Cardiac fibroblast (primary cell): ENCODE data around the gene MBNL1.

Source experiments
- DNase-seq, 2 donors: peaks; one replicate each; pipeline versions ENCODE4 v3.0.0 to v3.0.0-alpha.2; 2010; ENCODE audit warnings: low read depth in 2 of 2
- H3K4me3 ChIP-seq, 2 donors: replicated peaks in 1 of 2; 1 replicate in 1 of 2; 2 replicates in 1 of 2; pipeline ENCODE4 v1.5.1; 2011; ENCODE audit warnings: low read depth in 2 of 2, low read length in 2 of 2, mild to moderate bottlenecking in 2 of 2, moderate library complexity in 1 of 2
- TF ChIP-seq, protein P1 (sequence below): IDR thresholded peaks from one replicate; pipeline ENCODE4 v1.5.1; 2011; ENCODE audit warnings: low read depth, mild to moderate bottlenecking, low read length, inconsistent platforms

MBNL1 gene

DNA sequence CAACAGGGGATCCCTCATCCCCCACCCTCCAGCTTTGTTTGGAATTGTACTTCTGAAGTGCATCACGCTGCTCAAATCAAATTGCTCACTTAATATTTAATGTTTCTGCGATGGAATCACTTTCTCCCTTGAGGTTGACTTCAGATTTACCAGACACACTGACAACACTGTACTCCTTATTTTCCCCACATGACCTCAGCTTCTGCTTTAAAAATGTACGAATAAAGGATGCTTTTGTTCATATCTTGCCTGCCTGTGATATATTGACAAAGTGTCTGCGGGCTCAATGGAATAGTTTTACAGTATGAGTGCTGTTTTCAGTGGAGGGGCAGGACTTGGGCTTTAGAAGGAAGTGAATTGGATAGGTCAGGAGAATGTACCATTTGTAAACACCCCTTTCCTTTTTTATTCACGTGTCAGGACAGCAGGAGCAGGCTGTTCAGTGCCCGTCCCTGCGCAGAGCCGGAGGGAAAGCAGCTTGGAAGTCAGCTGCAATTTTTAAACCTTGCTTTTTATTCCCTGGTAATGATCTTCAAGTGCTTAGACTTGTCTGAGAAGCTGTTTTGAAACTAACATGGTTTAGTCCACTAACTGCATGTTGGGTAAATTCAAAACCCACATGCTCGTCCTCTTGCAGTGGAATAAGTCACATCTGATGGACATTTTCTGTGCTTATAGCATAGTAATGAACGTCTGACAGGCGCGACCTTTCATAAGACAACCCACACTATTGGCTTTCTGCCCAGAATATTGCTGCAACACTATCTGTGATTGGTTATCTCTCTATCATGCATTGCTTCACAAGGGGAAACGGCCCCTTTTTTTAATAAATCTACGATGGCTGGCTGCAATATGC, 29.9 kb downstream of the MBNL1 start:
- DNase-seq: peak; percentile 96 to 98
- H3K4me3 ChIP-seq: peak overlapping the region; percentile 32 to 36
- TF ChIP-seq, protein P1, sequence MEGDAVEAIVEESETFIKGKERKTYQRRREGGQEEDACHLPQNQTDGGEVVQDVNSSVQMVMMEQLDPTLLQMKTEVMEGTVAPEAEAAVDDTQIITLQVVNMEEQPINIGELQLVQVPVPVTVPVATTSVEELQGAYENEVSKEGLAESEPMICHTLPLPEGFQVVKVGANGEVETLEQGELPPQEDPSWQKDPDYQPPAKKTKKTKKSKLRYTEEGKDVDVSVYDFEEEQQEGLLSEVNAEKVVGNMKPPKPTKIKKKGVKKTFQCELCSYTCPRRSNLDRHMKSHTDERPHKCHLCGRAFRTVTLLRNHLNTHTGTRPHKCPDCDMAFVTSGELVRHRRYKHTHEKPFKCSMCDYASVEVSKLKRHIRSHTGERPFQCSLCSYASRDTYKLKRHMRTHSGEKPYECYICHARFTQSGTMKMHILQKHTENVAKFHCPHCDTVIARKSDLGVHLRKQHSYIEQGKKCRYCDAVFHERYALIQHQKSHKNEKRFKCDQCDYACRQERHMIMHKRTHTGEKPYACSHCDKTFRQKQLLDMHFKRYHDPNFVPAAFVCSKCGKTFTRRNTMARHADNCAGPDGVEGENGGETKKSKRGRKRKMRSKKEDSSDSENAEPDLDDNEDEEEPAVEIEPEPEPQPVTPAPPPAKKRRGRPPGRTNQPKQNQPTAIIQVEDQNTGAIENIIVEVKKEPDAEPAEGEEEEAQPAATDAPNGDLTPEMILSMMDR: no peak

DNA sequence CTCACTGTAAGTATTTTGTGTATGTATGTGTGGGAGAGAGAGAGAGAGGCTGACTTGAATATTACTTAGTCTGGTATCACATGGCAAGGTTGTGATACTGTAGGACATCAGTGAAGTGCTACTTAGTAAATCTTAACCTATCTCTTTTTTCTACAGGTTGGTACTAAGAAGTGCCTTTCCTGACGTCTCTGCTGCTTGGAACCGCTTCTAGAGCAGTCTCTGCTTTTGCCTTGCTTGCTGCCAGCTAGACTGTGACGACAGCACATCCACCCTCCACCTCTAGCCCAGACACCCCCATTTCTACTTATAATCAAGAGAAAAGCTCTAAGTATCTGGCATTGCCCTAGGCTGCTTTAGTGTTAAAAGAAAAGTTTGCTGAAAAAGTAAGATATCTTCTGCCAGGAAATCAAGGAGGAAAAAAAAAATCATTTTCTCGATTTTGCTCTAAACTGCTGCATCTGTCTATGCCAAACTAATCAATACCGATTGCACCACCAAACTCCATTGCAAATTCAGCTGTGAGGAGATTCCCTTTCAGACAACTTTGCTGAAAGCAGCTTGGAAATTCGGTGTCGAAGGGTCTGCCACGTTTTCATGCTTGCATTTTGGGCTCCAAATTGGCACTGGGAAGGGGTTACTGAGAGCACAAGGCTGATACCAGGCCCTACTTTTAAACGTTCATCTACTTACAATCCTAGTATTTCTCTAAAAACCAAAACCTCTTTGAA, 30.7 kb downstream of the MBNL1 start:
- H3K4me3 ChIP-seq: peak overlapping the region; percentile 32 to 36
- TF ChIP-seq, protein P1: no peak
- DNase-seq: no peak

DNA sequence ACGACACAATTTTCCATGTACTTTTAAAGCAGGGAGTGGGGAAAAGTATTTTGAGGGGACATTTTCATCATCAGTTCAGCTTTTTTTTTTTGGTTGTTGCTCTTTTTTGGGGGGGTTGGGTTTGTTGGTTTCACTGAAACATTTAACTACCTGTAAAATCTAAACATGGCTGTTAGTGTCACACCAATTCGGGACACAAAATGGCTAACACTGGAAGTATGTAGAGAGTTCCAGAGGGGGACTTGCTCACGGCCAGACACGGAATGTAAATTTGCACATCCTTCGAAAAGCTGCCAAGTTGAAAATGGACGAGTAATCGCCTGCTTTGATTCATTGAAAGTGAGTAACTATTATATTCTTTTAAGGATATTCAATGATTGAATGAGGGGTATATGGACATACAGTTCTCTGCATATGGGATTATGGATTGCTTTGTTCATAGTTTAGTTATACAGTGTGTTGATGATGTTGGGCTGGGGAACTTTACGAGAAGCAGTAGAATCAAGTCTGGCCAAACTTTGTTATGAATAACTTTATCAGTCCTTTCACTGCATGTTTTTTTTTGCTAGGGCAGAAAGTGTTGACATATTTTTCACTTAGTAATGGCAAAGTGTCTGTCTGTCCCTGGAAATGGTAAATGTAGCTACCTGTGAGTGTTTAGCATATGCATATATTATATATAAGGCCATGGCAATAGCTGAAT, 31.5 kb downstream of the MBNL1 start:
- DNase-seq: no peak
- H3K4me3 ChIP-seq: peak overlapping the region in 1 of 2 donors; percentile 6
- TF ChIP-seq, protein P1: no peak

DNA sequence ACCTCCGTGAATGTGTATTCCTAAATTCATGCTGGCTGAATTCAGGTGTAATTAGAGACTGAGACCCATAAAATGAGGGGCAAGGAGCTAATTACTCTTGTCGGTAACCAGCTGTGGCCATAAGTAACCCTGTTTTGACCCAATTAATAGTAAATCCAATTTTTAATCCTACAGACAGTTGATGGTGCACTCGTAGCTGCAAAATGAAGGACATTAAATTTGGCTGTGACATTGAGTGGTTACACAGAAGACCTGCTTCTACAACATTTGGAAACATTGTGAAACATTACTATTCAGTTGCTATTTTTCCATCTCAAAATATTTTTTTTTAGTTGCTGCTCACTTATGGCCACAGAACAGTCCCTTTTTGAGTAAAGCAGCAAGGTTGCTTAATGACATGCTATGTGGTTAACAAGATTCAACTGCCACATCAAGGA, 33.0 kb downstream of the MBNL1 start:
- H3K4me3 ChIP-seq: no peak overlapping the region
- TF ChIP-seq, protein P1: no peak
- no peak for DNase-seq

DNA sequence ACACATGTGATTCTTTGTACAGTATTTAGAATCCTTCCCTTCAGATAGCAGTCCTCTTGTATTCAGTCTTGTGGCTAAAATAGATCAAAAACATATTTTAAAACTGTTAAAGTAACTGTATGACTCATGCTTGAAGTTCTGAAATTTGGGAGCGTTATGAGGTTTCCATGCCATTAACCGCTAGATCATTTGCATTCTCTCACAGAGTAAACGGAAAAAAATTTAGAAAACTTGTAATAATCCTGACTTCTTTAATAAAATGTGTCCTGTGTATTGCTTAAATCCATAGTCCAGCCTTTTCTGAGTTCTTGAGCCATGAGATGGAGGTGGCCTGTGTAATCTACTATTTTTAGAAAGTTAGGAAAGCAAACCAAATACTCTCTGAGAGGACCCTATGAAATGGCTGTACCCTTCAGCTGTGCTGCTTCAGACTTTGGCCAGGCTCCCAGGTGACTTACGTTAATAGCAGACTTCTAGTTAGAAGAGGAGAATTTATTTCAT, 33.8 kb downstream of the MBNL1 start:
- TF ChIP-seq, protein P1: no peak
- H3K4me3 ChIP-seq: no peak overlapping the region
- DNase-seq: peak; percentile 90 to 92

DNA sequence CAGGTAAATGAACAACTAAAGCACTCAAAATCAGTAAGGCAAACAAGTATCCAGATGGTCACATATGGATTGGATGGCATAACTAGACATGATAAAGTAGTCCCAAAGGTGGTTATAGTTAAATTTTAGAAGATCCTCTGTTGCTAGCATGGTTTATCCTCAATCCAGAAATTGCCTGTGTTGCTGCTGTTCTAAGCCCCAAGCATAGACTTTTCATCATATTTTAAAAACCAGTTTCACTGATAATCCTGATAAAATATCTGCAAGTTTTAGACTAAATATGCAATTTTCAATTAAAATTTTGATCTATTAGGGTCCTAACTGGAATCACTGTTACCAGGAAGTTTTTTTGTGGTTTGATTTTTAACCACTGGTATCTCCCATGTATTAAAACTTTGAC, 35.4 kb downstream of the MBNL1 start:
- TF ChIP-seq, protein P1: no peak
- H3K4me3 ChIP-seq: no peak overlapping the region
- DNase-seq: no peak
